Measurements from ENCODE around the gene SPEN.

Gene SPEN

GRCh38 chr1:15941899-15942660, 94.6 kb downstream of the SPEN start:
- no peak for DNase-seq (ENCODE audit: insufficient read length)
- TF ChIP-seq POLR2A (IDR thresholded peaks at IDR 0.05; ENCODE audit: low read depth, low read length) (no peak), POLR2AphosphoS5 (IDR thresholded peaks at IDR 0.05; ENCODE audit: low read depth, low read length) (no peak; the same call in 1 of the 2 replicates), TAF1 (IDR thresholded peaks at IDR 0.05; ENCODE audit: borderline replicate concordance, low read depth, low read length) (no peak)
- FAIRE-seq, result no peak

DNA sequence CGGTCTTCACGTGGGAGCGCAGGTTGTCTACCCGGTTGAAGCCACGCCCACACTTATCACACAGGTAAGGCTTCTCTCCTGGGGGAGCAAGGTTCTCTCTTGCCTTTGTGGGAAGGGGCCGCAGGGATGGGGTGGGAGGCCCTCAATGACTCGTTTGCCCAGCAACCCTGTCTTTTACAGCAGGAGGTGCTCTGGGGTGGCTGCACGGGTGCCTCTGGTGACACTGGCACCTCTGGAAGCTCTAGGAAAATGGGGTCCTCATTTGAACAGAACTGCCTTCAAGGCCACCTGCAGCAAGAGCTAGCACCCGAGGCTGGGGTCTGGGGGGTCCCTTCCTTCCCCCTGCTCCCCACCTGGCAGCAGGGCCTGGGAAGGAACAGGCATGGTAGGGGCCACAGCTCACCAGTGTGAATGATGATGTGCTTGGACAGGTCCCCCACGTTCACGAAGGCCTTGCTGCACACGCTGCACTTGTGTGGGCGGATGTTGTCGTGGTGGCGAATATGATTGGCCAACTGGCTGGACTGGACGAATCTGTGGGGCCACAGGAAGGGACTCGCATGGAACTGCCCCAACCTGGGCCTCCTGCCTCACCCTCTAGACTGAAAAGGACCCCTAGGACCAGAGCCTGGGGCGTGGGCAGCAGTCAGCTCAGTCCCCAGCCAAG, 95.3 kb downstream of the SPEN start:
- TF ChIP-seq POLR2AphosphoS5 (IDR thresholded peaks at IDR 0.05; ENCODE audit: low read depth, low read length) (no peak), TAF1 (IDR thresholded peaks at IDR 0.05; ENCODE audit: borderline replicate concordance, low read depth, low read length) (no peak), POLR2A (IDR thresholded peaks at IDR 0.05; ENCODE audit: low read depth, low read length) (0 out of 2 replicates have a peak, but pooled peaks have one; percentile 14)
- FAIRE-seq (no peak), DNase-seq (ENCODE audit: insufficient read length) (no peak)

DNA sequence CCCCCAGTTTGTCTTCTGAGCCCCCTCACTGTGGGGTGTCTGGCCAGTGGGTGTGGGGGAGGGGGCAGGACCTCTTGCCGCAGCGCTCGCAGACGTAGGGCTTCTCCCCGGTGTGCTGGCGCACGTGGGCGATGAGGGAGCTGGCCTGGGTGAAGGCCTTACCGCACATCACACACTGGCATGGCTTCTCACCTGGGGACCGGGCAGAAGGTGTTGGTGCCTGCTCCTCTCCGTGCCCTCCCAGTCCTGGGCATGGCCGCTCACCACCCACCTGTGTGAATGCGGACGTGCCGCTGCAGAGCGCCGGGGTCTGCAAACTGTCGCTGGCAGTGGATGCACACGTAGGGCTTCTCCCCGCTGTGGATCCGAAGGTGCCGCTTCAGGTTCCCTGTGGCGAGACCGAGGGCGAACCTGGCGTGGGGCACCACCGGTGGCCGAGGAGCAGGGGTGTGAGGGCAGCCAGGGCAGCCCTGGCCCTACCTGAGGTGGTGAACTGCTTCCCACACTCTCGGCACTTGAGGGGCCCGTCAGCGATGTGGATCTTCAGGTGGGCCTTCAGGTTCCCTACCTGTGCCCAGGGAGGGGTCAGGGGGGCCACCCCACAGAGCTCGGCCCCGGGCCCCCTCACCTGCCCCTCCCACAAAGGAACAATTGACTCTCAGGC, 96.0 kb downstream of the SPEN start:
- FAIRE-seq (no peak), DNase-seq (ENCODE audit: insufficient read length) (no peak)
- peak; percentile 24; the same call in 1 of the 2 replicates for TF ChIP-seq POLR2A (IDR thresholded peaks at IDR 0.05; ENCODE audit: low read depth, low read length)
- no peak for TF ChIP-seq TAF1 (IDR thresholded peaks at IDR 0.05; ENCODE audit: borderline replicate concordance, low read depth, low read length)
- TF ChIP-seq POLR2AphosphoS5 (IDR thresholded peaks at IDR 0.05; ENCODE audit: low read depth, low read length), result peak; percentile 57; the same call in 1 of the 2 replicates

GRCh38 chr1:15943992-15944307, 96.4 kb downstream of the SPEN start:
- DNase-seq (ENCODE audit: insufficient read length) (no peak), FAIRE-seq (no peak)
- TF ChIP-seq POLR2A (IDR thresholded peaks at IDR 0.05; ENCODE audit: low read depth, low read length), result no peak
- no peak for TF ChIP-seq TAF1 (IDR thresholded peaks at IDR 0.05; ENCODE audit: borderline replicate concordance, low read depth, low read length)

GRCh38 chr1:15944308-15945010, 97.0 kb downstream of the SPEN start:
- FAIRE-seq, result no peak

GRCh38 chr1:15945011-15945831, 97.7 kb downstream of the SPEN start:
- TF ChIP-seq POLR2A (IDR thresholded peaks at IDR 0.05; ENCODE audit: low read depth, low read length) (no peak), TAF1 (IDR thresholded peaks at IDR 0.05; ENCODE audit: borderline replicate concordance, low read depth, low read length) (no peak), POLR2AphosphoS5 (IDR thresholded peaks at IDR 0.05; ENCODE audit: low read depth, low read length) (no peak; the same call in 1 of the 2 replicates)
- FAIRE-seq, result no peak
- DNase-seq (ENCODE audit: insufficient read length), result no peak

More at GRCh38 chr1:15944308-15945010, 97.0 kb downstream of the SPEN start:
- DNase-seq (ENCODE audit: insufficient read length), result no peak
- TF ChIP-seq POLR2AphosphoS5 (IDR thresholded peaks at IDR 0.05; ENCODE audit: low read depth, low read length), result no peak
- no peak for TF ChIP-seq TAF1 (IDR thresholded peaks at IDR 0.05; ENCODE audit: borderline replicate concordance, low read depth, low read length)
- TF ChIP-seq POLR2A (IDR thresholded peaks at IDR 0.05; ENCODE audit: low read depth, low read length), result no peak

- DNase-seq (ENCODE audit: insufficient read length) (no peak), FAIRE-seq (no peak)
- TF ChIP-seq POLR2AphosphoS5 (IDR thresholded peaks at IDR 0.05; ENCODE audit: low read depth, low read length) (no peak), POLR2A (IDR thresholded peaks at IDR 0.05; ENCODE audit: low read depth, low read length) (no peak), TAF1 (IDR thresholded peaks at IDR 0.05; ENCODE audit: borderline replicate concordance, low read depth, low read length) (no peak)
These were observed 98.4 kb downstream of the SPEN start for GRCh38 chr1:15945832-15946448.

DNA sequence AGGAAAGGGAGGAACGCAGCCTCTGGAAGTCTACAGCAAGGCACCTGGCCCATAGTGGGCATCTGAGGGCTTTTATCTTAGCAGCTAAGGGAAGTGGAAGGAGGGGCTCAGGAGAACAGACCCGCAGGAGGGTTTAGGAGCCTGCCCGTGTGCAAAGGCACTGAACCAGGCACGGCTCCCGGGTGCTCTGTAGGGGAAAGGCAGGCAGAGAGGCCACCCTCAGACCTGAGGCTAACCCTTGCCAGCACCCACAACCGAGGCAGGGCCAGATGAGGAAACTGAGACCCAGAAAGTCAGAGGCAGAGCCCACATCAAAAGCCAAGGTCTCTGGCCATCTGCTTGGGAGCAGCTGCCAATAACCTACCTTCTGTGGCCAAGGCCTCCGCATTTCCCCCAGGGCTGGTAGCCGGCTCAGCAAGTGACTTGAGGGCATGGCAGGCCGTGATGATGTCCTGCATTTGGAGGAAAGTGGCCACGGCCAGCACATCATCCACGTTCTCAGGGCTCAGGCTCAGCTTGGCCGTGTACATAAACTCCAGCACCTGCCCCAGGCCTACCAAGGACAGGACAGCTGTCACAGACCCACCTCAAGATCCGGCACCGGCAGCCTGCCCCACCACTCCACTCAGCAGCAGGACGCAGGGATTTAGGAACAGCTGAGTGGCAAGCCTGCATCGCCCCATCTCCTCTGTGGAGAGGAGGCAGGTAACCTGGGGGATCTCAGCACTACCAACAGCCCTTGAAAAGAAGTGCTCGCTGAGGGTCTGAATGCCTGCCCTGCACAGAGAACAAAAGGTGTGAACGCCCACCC, 99.3 kb downstream of the SPEN start:
- TF ChIP-seq POLR2A (IDR thresholded peaks at IDR 0.05; ENCODE audit: low read depth, low read length), result no peak
- no peak for TF ChIP-seq TAF1 (IDR thresholded peaks at IDR 0.05; ENCODE audit: borderline replicate concordance, low read depth, low read length)
- TF ChIP-seq POLR2AphosphoS5 (IDR thresholded peaks at IDR 0.05; ENCODE audit: low read depth, low read length), result no peak
- DNase-seq (ENCODE audit: insufficient read length) (no peak), FAIRE-seq (no peak)

- peak; percentile 40 for FAIRE-seq
- no peak for DNase-seq (ENCODE audit: insufficient read length)
- TF ChIP-seq TAF1 (IDR thresholded peaks at IDR 0.05; ENCODE audit: borderline replicate concordance, low read depth, low read length) (no peak), POLR2A (IDR thresholded peaks at IDR 0.05; ENCODE audit: low read depth, low read length) (no peak; the same call in 1 of the 2 replicates), POLR2AphosphoS5 (IDR thresholded peaks at IDR 0.05; ENCODE audit: low read depth, low read length) (no peak)
These were observed 100.0 kb downstream of the SPEN start for GRCh38 chr1:15947382-15948090.
